ENCODE results near the gene BMP2. TPM values are rescaled to one million over a fixed set of nuclear protein-coding genes. Genes with fewer than 3 reads are reported as not detected.

The BMP2 gene
- polyA plus RNA-seq, 4 donors = 4.9 to 24.1 (median 11.6) TPM

GRCh38 chr20:6733965-6734364, 33.5 kb upstream of the BMP2 start:
- no peak overlapping the region for H3K27ac ChIP-seq (ENCODE audit: low read depth in 1 of 3, low read length in 2 of 3)
- 82 to 87% (median 83%) methylated on average over 1 of the region's 1 CpG for WGBS, 3 donors

GRCh38 chr20:6735942-6736845, 31.3 kb upstream of the BMP2 start:
- 20 to 47% (median 28%) methylated on average over 8 of the region's 8 CpGs for WGBS, 3 donors
- H3K36me3 ChIP-seq (ENCODE audit: control insufficient read depth in 3 of 3, insufficient read depth in 2 of 3, low read depth in 1 of 3, low read length in 3 of 3) = no peaks in the 10 kb centered on the region
- peaks cover 0 to 3% of the 10 kb centered on the region in 2 donors for H3K9me3 ChIP-seq (ENCODE audit: control insufficient read depth in 2 of 2, insufficient read depth in 1 of 2, low read depth in 1 of 2, low read length in 1 of 2)
- DNase-seq (peak; percentile 82 to 83), FAIRE-seq (no peak)
- H3K27me3 ChIP-seq (ENCODE audit: control insufficient read depth in 3 of 3, insufficient read depth in 3 of 3, low read length in 3 of 3) = no peaks in the 10 kb centered on the region
- peak overlapping the region in 1 of 3 donors; percentile 21 for H3K4me3 ChIP-seq (ENCODE audit: low read depth in 1 of 3, low read length in 3 of 3)
- peaks cover 0 to 30% (median 9%) of the 10 kb centered on the region in 3 donors for H3K4me1 ChIP-seq (ENCODE audit: control insufficient read depth in 3 of 3, insufficient read depth in 2 of 3, low read depth in 1 of 3, low read length in 2 of 3)
- peak overlapping the region; percentile 43 to 86 (median 79) for H3K27ac ChIP-seq (ENCODE audit: low read depth in 1 of 3, low read length in 2 of 3)

More at GRCh38 chr20:6733965-6734364, 33.5 kb upstream of the BMP2 start:
- Histone ChIP-seq H3K4me1 (ENCODE audit: control insufficient read depth in 3 of 3, insufficient read depth in 2 of 3, low read depth in 1 of 3, low read length in 2 of 3) (peaks cover 0 to 12% (median 7%) of the 10 kb centered on the region in 3 donors), H3K36me3 (ENCODE audit: control insufficient read depth in 3 of 3, insufficient read depth in 2 of 3, low read depth in 1 of 3, low read length in 3 of 3) (no peaks in the 10 kb centered on the region), H3K27me3 (ENCODE audit: control insufficient read depth in 3 of 3, insufficient read depth in 3 of 3, low read length in 3 of 3) (no peaks in the 10 kb centered on the region), H3K9me3 (ENCODE audit: control insufficient read depth in 2 of 2, insufficient read depth in 1 of 2, low read depth in 1 of 2, low read length in 1 of 2) (peaks cover 0 to 3% of the 10 kb centered on the region in 2 donors), H3K4me3 (ENCODE audit: low read depth in 1 of 3, low read length in 3 of 3) (no peak overlapping the region)
- no peak for FAIRE-seq
- no peak for DNase-seq

GRCh38 chr20:6739406-6739805, 28.1 kb upstream of the BMP2 start:
- 32 to 41% (median 33%) methylated on average over 1 of the region's 1 CpG for WGBS, 3 donors
- FAIRE-seq = no peak

GRCh38 chr20:6740096-6740495, 27.4 kb upstream of the BMP2 start:
- DNase-seq = no peak

More at GRCh38 chr20:6739406-6739805, 28.1 kb upstream of the BMP2 start:
- H3K4me3 ChIP-seq (ENCODE audit: low read depth in 1 of 3, low read length in 3 of 3) = no peak overlapping the region
- H3K27ac ChIP-seq (ENCODE audit: low read depth in 1 of 3, low read length in 2 of 3) = no peak overlapping the region
- H3K4me1 ChIP-seq (ENCODE audit: control insufficient read depth in 3 of 3, insufficient read depth in 2 of 3, low read depth in 1 of 3, low read length in 2 of 3) = peaks cover 0 to 31% (median 6%) of the 10 kb centered on the region in 3 donors
- peaks cover 0 to 3% of the 10 kb centered on the region in 2 donors for H3K9me3 ChIP-seq (ENCODE audit: control insufficient read depth in 2 of 2, insufficient read depth in 1 of 2, low read depth in 1 of 2, low read length in 1 of 2)
- H3K36me3 ChIP-seq (ENCODE audit: control insufficient read depth in 3 of 3, insufficient read depth in 2 of 3, low read depth in 1 of 3, low read length in 3 of 3) = no peaks in the 10 kb centered on the region
- no peak for DNase-seq
- H3K27me3 ChIP-seq (ENCODE audit: control insufficient read depth in 3 of 3, insufficient read depth in 3 of 3, low read length in 3 of 3) = no peaks in the 10 kb centered on the region

GRCh38 chr20:6744180-6744579, 23.3 kb upstream of the BMP2 start:
- H3K36me3 ChIP-seq (ENCODE audit: control insufficient read depth in 3 of 3, insufficient read depth in 2 of 3, low read depth in 1 of 3, low read length in 3 of 3) = no peaks in the 10 kb centered on the region
- peaks cover 0 to 18% (median 2%) of the 10 kb centered on the region in 3 donors for H3K4me1 ChIP-seq (ENCODE audit: control insufficient read depth in 3 of 3, insufficient read depth in 2 of 3, low read depth in 1 of 3, low read length in 2 of 3)
- 76 to 100% (median 77%) methylated on average over 1 of the region's 1 CpG for WGBS, 3 donors
- H3K27ac ChIP-seq (ENCODE audit: low read depth in 1 of 3, low read length in 2 of 3) = no peak overlapping the region
- FAIRE-seq (no peak), DNase-seq (no peak)
- H3K4me3 ChIP-seq (ENCODE audit: low read depth in 1 of 3, low read length in 3 of 3) = no peak overlapping the region
- H3K9me3 ChIP-seq (ENCODE audit: control insufficient read depth in 2 of 2, insufficient read depth in 1 of 2, low read depth in 1 of 2, low read length in 1 of 2) = peaks cover 0 to 4% of the 10 kb centered on the region in 2 donors
- H3K27me3 ChIP-seq (ENCODE audit: control insufficient read depth in 3 of 3, insufficient read depth in 3 of 3, low read length in 3 of 3) = no peaks in the 10 kb centered on the region

More at GRCh38 chr20:6740096-6740495, 27.4 kb upstream of the BMP2 start:
- Histone ChIP-seq H3K27me3 (ENCODE audit: control insufficient read depth in 3 of 3, insufficient read depth in 3 of 3, low read length in 3 of 3) (no peaks in the 10 kb centered on the region), H3K27ac (ENCODE audit: low read depth in 1 of 3, low read length in 2 of 3) (no peak overlapping the region), H3K9me3 (ENCODE audit: control insufficient read depth in 2 of 2, insufficient read depth in 1 of 2, low read depth in 1 of 2, low read length in 1 of 2) (peaks cover 0 to 3% of the 10 kb centered on the region in 2 donors), H3K4me1 (ENCODE audit: control insufficient read depth in 3 of 3, insufficient read depth in 2 of 3, low read depth in 1 of 3, low read length in 2 of 3) (peaks cover 0 to 27% (median 6%) of the 10 kb centered on the region in 3 donors), H3K36me3 (ENCODE audit: control insufficient read depth in 3 of 3, insufficient read depth in 2 of 3, low read depth in 1 of 3, low read length in 3 of 3) (no peaks in the 10 kb centered on the region), H3K4me3 (ENCODE audit: low read depth in 1 of 3, low read length in 3 of 3) (no peak overlapping the region)
- WGBS, 3 donors = 92 to 93% (median 92%) methylated on average over 3 of the region's 3 CpGs
- FAIRE-seq = no peak

GRCh38 chr20:6744805-6745204, 22.7 kb upstream of the BMP2 start:
- DNase-seq (no peak), FAIRE-seq (no peak)
- WGBS, 3 donors = 87 to 93% (median 88%) methylated on average over 4 of the region's 4 CpGs
- no peak overlapping the region for H3K27ac ChIP-seq (ENCODE audit: low read depth in 1 of 3, low read length in 2 of 3)
- no peaks in the 10 kb centered on the region for H3K27me3 ChIP-seq (ENCODE audit: control insufficient read depth in 3 of 3, insufficient read depth in 3 of 3, low read length in 3 of 3)
- peaks cover 0 to 14% (median 2%) of the 10 kb centered on the region in 3 donors for H3K4me1 ChIP-seq (ENCODE audit: control insufficient read depth in 3 of 3, insufficient read depth in 2 of 3, low read depth in 1 of 3, low read length in 2 of 3)
- no peaks in the 10 kb centered on the region for H3K36me3 ChIP-seq (ENCODE audit: control insufficient read depth in 3 of 3, insufficient read depth in 2 of 3, low read depth in 1 of 3, low read length in 3 of 3)
- H3K4me3 ChIP-seq (ENCODE audit: low read depth in 1 of 3, low read length in 3 of 3) = no peak overlapping the region
- peaks cover 0 to 4% of the 10 kb centered on the region in 2 donors for H3K9me3 ChIP-seq (ENCODE audit: control insufficient read depth in 2 of 2, insufficient read depth in 1 of 2, low read depth in 1 of 2, low read length in 1 of 2)

- no peak for FAIRE-seq
- H3K4me1 ChIP-seq (ENCODE audit: control insufficient read depth in 3 of 3, insufficient read depth in 2 of 3, low read depth in 1 of 3, low read length in 2 of 3) = no peaks in the 10 kb centered on the region
- peaks cover 0 to 4% of the 10 kb centered on the region in 2 donors for H3K9me3 ChIP-seq (ENCODE audit: control insufficient read depth in 2 of 2, insufficient read depth in 1 of 2, low read depth in 1 of 2, low read length in 1 of 2)
Observed at GRCh38 chr20:6746901-6747609, 20.4 kb upstream of the BMP2 start.

GRCh38 chr20:6750438-6750837, 17.0 kb upstream of the BMP2 start:
- FAIRE-seq = no peak
- Histone ChIP-seq H3K27me3 (ENCODE audit: control insufficient read depth in 3 of 3, insufficient read depth in 3 of 3, low read length in 3 of 3) (no peaks in the 10 kb centered on the region), H3K36me3 (ENCODE audit: control insufficient read depth in 3 of 3, insufficient read depth in 2 of 3, low read depth in 1 of 3, low read length in 3 of 3) (no peaks in the 10 kb centered on the region), H3K9me3 (ENCODE audit: control insufficient read depth in 2 of 2, insufficient read depth in 1 of 2, low read depth in 1 of 2, low read length in 1 of 2) (peaks cover 0 to 4% of the 10 kb centered on the region in 2 donors), H3K4me1 (ENCODE audit: control insufficient read depth in 3 of 3, insufficient read depth in 2 of 3, low read depth in 1 of 3, low read length in 2 of 3) (no peaks in the 10 kb centered on the region), H3K4me3 (ENCODE audit: low read depth in 1 of 3, low read length in 3 of 3) (no peak overlapping the region), H3K27ac (ENCODE audit: low read depth in 1 of 3, low read length in 2 of 3) (no peak overlapping the region)
- DNase-seq = no peak

More at GRCh38 chr20:6746901-6747609, 20.4 kb upstream of the BMP2 start:
- no peaks in the 10 kb centered on the region for H3K27me3 ChIP-seq (ENCODE audit: control insufficient read depth in 3 of 3, insufficient read depth in 3 of 3, low read length in 3 of 3)
- WGBS, 3 donors = 74 to 81% (median 75%) methylated on average over 6 of the region's 6 CpGs
- no peaks in the 10 kb centered on the region for H3K36me3 ChIP-seq (ENCODE audit: control insufficient read depth in 3 of 3, insufficient read depth in 2 of 3, low read depth in 1 of 3, low read length in 3 of 3)
- no peak overlapping the region for H3K27ac ChIP-seq (ENCODE audit: low read depth in 1 of 3, low read length in 2 of 3)
- no peak for DNase-seq
- no peak overlapping the region for H3K4me3 ChIP-seq (ENCODE audit: low read depth in 1 of 3, low read length in 3 of 3)
